Measurements from ENCODE around the gene MOB2. TPM values are rescaled to one million over a fixed set of nuclear protein-coding genes. Genes with fewer than 3 reads are reported as not detected.

MOB2 gene
- total RNA-seq, 1 experiment from 2014 or later: 29.8 TPM

DNA sequence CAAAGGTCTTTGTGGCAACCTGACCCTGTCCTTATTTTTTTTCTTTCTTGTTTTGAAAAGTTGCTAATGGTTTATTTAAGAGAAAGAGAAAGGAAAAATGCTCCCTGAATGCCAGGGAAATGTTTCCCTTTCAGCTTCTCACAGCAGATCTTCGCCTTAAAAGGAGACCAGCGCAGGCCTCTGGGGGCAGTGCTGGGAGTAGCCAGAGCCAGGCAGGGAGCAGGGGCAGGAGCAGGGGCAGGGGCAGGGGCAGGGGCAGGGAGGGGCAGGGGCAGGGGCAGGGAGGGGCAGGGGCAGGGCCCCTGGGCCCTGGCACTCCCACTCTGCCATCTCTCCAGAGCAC is 5.1 kb downstream of the MOB2 start:
- Mint-ChIP-seq H3K36me3 (ENCODE audit: insufficient read depth, unreplicated experiment) (peaks cover 5% of the 10 kb centered on the region), H3K4me1 (ENCODE audit: low read depth, unreplicated experiment) (peaks cover 16% of the 10 kb centered on the region), H3K27me3 (ENCODE audit: unreplicated experiment) (no peaks in the 10 kb centered on the region), H3K4me3 (ENCODE audit: low read depth, unreplicated experiment) (no peak overlapping the region), H3K27ac (ENCODE audit: unreplicated experiment) (no peak overlapping the region), H3K9me3 (ENCODE audit: low read depth, unreplicated experiment) (no peaks in the 10 kb centered on the region)
- TF ChIP-seq CTCF (IDR thresholded peaks at IDR 0.05; ENCODE audit: unreplicated experiment): no peak
- BruUV-seq (replicated peaks): no TSS peak
- CTCF ChIA-PET: interaction anchor here (0.6 kb wide), 1 partner anchor 420 kb away, joined by 3 read pairs; no protein-coding TSS in a partner anchor
- intact Hi-C loops (cut with micrococcal nuclease; ENCODE audit: unreplicated experiment): no loop called here
- DNase-seq: no peak

DNA sequence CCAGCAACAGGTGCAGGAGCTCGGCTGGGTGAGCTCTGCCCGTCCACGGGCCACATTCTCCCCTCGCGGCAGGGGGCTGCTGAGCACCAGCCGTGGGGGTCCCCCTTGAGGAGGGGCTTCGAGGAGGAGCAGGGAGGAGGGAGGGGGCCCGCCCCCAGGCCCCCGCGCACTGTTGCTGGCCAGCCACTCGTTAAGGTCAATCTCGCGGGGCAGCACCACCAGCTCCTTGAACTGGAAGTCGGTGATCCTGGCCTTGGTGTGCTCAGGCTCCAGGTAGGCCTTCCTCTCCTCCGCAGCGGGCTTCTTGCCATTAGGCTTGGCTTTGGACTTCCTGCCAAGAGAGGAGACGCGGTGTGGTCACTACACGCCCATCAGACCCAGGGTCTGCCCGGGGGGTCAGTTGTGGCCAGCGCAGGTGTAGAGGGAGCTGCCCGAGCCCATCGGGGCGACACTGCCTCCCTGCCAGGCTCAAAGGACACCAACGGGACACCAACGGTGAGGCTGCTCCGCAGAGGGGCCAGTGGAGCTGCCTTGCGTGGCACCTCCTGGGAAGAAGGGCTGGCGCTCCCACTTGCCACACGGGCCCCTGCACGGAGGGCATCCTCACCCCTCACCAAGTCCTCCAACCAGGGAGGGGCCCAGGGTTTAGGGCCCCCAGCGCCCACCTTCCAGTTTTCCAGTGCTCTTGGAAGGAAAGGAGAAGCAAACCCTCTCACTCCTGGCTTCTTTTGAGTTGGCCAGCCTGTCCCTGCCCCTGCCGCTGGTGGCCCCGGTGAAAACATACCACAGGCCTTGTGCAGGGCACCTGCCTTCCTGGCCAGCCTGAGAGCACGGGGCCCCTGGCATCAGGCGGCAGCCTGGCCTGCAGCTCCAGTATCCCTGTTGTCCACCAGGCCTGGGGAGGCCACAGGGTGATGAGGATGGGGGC is 5.8 kb downstream of the MOB2 start:
- intact Hi-C loops (cut with micrococcal nuclease; ENCODE audit: unreplicated experiment): no loop called here
- CTCF ChIA-PET: interaction anchor here (0.6 kb wide), 1 partner anchor 420 kb away, joined by 3 read pairs; no protein-coding TSS in a partner anchor
- H3K4me1 Mint-ChIP-seq (ENCODE audit: low read depth, unreplicated experiment): peaks cover 11% of the 10 kb centered on the region
- TF ChIP-seq CTCF (IDR thresholded peaks at IDR 0.05; ENCODE audit: unreplicated experiment): no peak
- H3K4me3 Mint-ChIP-seq (ENCODE audit: low read depth, unreplicated experiment): no peak overlapping the region
- no TSS peak for BruUV-seq (replicated peaks)
- no peak overlapping the region for H3K27ac Mint-ChIP-seq (ENCODE audit: unreplicated experiment)
- no peaks in the 10 kb centered on the region for H3K9me3 Mint-ChIP-seq (ENCODE audit: low read depth, unreplicated experiment)
- no peak for DNase-seq
- H3K36me3 Mint-ChIP-seq (ENCODE audit: insufficient read depth, unreplicated experiment): peaks cover 5% of the 10 kb centered on the region
- H3K27me3 Mint-ChIP-seq (ENCODE audit: unreplicated experiment): no peaks in the 10 kb centered on the region

- no peak for TF ChIP-seq CTCF (IDR thresholded peaks at IDR 0.05; ENCODE audit: unreplicated experiment)
Measured at GRCh38 chr11:1480191-1480554, 6.4 kb downstream of the MOB2 start.

GRCh38 chr11:1479678-1480118 is 6.9 kb downstream of the MOB2 start:
- no peak for TF ChIP-seq CTCF (IDR thresholded peaks at IDR 0.05; ENCODE audit: unreplicated experiment)
- H3K27ac Mint-ChIP-seq (ENCODE audit: unreplicated experiment): no peak overlapping the region
- H3K36me3 Mint-ChIP-seq (ENCODE audit: insufficient read depth, unreplicated experiment): no peaks in the 10 kb centered on the region
- intact Hi-C loops (cut with micrococcal nuclease; ENCODE audit: unreplicated experiment): no loop called here
- DNase-seq: no peak
- no peak overlapping the region for H3K4me3 Mint-ChIP-seq (ENCODE audit: low read depth, unreplicated experiment)
- CTCF ChIA-PET: no interaction called here
- H3K27me3 Mint-ChIP-seq (ENCODE audit: unreplicated experiment): no peaks in the 10 kb centered on the region
- H3K9me3 Mint-ChIP-seq (ENCODE audit: low read depth, unreplicated experiment): no peaks in the 10 kb centered on the region
- BruUV-seq (replicated peaks): no TSS peak
- no peaks in the 10 kb centered on the region for H3K4me1 Mint-ChIP-seq (ENCODE audit: low read depth, unreplicated experiment)

More at GRCh38 chr11:1480191-1480554, 6.4 kb downstream of the MOB2 start:
- intact Hi-C loops (cut with micrococcal nuclease; ENCODE audit: unreplicated experiment): no loop called here
- no peak overlapping the region for H3K4me3 Mint-ChIP-seq (ENCODE audit: low read depth, unreplicated experiment)
- DNase-seq: no peak
- H3K4me1 Mint-ChIP-seq (ENCODE audit: low read depth, unreplicated experiment): peaks cover 4% of the 10 kb centered on the region
- H3K9me3 Mint-ChIP-seq (ENCODE audit: low read depth, unreplicated experiment): no peaks in the 10 kb centered on the region
- peaks cover 4% of the 10 kb centered on the region for H3K36me3 Mint-ChIP-seq (ENCODE audit: insufficient read depth, unreplicated experiment)
- CTCF ChIA-PET: no interaction called here
- H3K27ac Mint-ChIP-seq (ENCODE audit: unreplicated experiment): no peak overlapping the region
- no TSS peak for BruUV-seq (replicated peaks)
- no peaks in the 10 kb centered on the region for H3K27me3 Mint-ChIP-seq (ENCODE audit: unreplicated experiment)
